CD14-positive monocyte (primary cell): ENCODE measurements around the gene RNASE3. TPM values are rescaled to one million over a fixed set of nuclear protein-coding genes. Genes with fewer than 3 reads are reported as not detected.
"Not testable (repeated sequence)": the region's sequence is repeated elsewhere in the genome, so short reads cannot be mapped to it uniquely, and the experiment has no call there.

Experiments used
- DNase-seq, 3 donors: peaks; one replicate each; pipeline ENCODE4 v3.0.0-alpha.2; 2011 to 2022
- H2AFZ ChIP-seq: 2 replicates; pipeline ENCODE4 v1.6.0; 2012; ENCODE audit warnings: mild to moderate bottlenecking, low read depth, low read length, inconsistent platforms; ENCODE audit not compliant: insufficient read depth, poor library complexity, severe bottlenecking
- H3K27ac ChIP-seq, 2 donors: 1 replicate in 1 of 2; 2 replicates in 1 of 2; pipeline ENCODE4 v1.5.1; 2012 to 2013; ENCODE audit warnings: low read length in 2 of 2, control low read depth in 1 of 2, inconsistent platforms in 1 of 2, low read depth in 1 of 2, mild to moderate bottlenecking in 1 of 2
- H3K27me3 ChIP-seq, 2 donors: one replicate each; pipeline versions ENCODE4 v1.6.0 to v1.6.1; 2011 to 2013; ENCODE audit warnings: low read length in 2 of 2; ENCODE audit not compliant: control insufficient read depth in 2 of 2, insufficient read depth in 2 of 2
- H3K36me3 ChIP-seq, 2 donors: replicated peaks in 1 of 2; 1 replicate in 1 of 2; 2 replicates in 1 of 2; pipeline versions ENCODE4 v1.5.1 to v1.6.1; 2012 to 2013; ENCODE audit warnings: low read length in 2 of 2, control low read depth in 1 of 2, inconsistent platforms in 1 of 2, mild to moderate bottlenecking in 1 of 2; ENCODE audit not compliant: insufficient read depth in 2 of 2, control insufficient read depth in 1 of 2
- H3K4me1 ChIP-seq, 2 donors: 1 replicate in 1 of 2; 2 replicates in 1 of 2; pipeline versions ENCODE4 v1.5.1 to v1.6.1; 2012 to 2013; ENCODE audit warnings: low read length in 2 of 2, control low read depth in 1 of 2, inconsistent platforms in 1 of 2, mild to moderate bottlenecking in 1 of 2, moderate library complexity in 1 of 2; ENCODE audit not compliant: insufficient read depth in 2 of 2, control insufficient read depth in 1 of 2
- H3K4me2 ChIP-seq: replicated peaks from 2 replicates; pipeline ENCODE3; 2012; ENCODE audit warnings: low read length, moderate library complexity, mild to moderate bottlenecking; ENCODE audit not compliant: poor library complexity, severe bottlenecking; ENCODE audit errors: extremely low read depth
- H3K4me3 ChIP-seq, 3 experiments: fragments of 200-600 bp in 1 of 3; sonication (generic) in 1 of 3; replicated peaks in 1 of 3; 1 replicate in 2 of 3; 2 replicates in 1 of 3; pipeline ENCODE4 v1.5.1; 2011 to 2013; ENCODE audit warnings: low read length in 3 of 3, mild to moderate bottlenecking in 3 of 3, control low read depth in 2 of 3, low read depth in 2 of 3, inconsistent platforms in 1 of 3, moderate library complexity in 1 of 3
- H3K79me2 ChIP-seq: 2 replicates; pipeline ENCODE4 v1.6.0; 2012; ENCODE audit warnings: mild to moderate bottlenecking, control low read depth, inconsistent platforms, low read length, moderate library complexity; ENCODE audit not compliant: insufficient read depth
- H3K9ac ChIP-seq: 2 replicates; pipeline ENCODE4 v1.6.0; 2017; ENCODE audit warnings: low read length, mild to moderate bottlenecking; ENCODE audit not compliant: insufficient read depth, poor library complexity, severe bottlenecking
- H3K9me3 ChIP-seq, 2 donors: replicated peaks in 1 of 2; 1 replicate in 1 of 2; 2 replicates in 1 of 2; pipeline versions ENCODE4 v1.5.1 to v1.6.1; 2012 to 2013; ENCODE audit warnings: low read length in 2 of 2, control low read depth in 1 of 2; ENCODE audit not compliant: control insufficient read depth in 1 of 2, insufficient read depth in 1 of 2
- H4K20me1 ChIP-seq: 2 replicates; pipeline ENCODE4 v1.6.0; 2012; ENCODE audit warnings: mild to moderate bottlenecking, low read length, control low read depth, moderate library complexity; ENCODE audit not compliant: insufficient read depth
- H3K27ac Mint-ChIP-seq, 7 donors: one replicate each; pipeline ENCODE4 v1.8.0; 2020; ENCODE audit warnings: mild to moderate bottlenecking in 7 of 7, mixed read lengths in 7 of 7, moderate library complexity in 6 of 7, inconsistent platforms in 2 of 7
- H3K27me3 Mint-ChIP-seq, 3 donors: one replicate each; pipeline ENCODE4 v1.8.0; 2021 to 2022; ENCODE audit warnings: low read depth in 3 of 3, mild to moderate bottlenecking in 3 of 3, mixed read lengths in 3 of 3, moderate library complexity in 3 of 3, inconsistent platforms in 1 of 3
- H3K36me3 Mint-ChIP-seq, 2 donors: one replicate each; pipeline ENCODE4 v1.8.0; 2020; ENCODE audit warnings: mixed read lengths in 2 of 2, inconsistent platforms in 1 of 2, mild to moderate bottlenecking in 1 of 2
- H3K4me1 Mint-ChIP-seq: one replicate; pipeline ENCODE4 v1.8.0; 2020; ENCODE audit warnings: mild to moderate bottlenecking, mixed read lengths
- H3K4me3 Mint-ChIP-seq, 2 donors: one replicate each; pipeline ENCODE4 v1.8.0; 2020; ENCODE audit warnings: mild to moderate bottlenecking in 2 of 2, mixed read lengths in 2 of 2, moderate library complexity in 1 of 2
- H3K9me3 Mint-ChIP-seq, 7 donors: one replicate each; pipeline ENCODE4 v1.8.0; 2020 to 2022; ENCODE audit warnings: mixed read lengths in 7 of 7, mild to moderate bottlenecking in 6 of 7, moderate library complexity in 6 of 7, inconsistent platforms in 2 of 7
- WGBS: methylation state at CpG from one replicate; pipeline ENCODE4 v1.1.5; 2013; ENCODE audit warnings: missing lambda C conversion rate; ENCODE audit not compliant: insufficient coverage; 5-methylcytosine and 5-hydroxymethylcytosine counted together
- intact Hi-C, 2 donors: fragments of 100-400 bp; cut with micrococcal nuclease; formaldehyde crosslinking; loops; one replicate each; pipeline versions ENCODE4 v1.15.0 to v1.15.1; 2023
- polyA plus RNA-seq, 3 donors: library from polyadenylated mRNA; depleted of rRNA in 1 of 3; unstranded in 2 of 3; stranded (reverse) in 1 of 3; fragments of 300-500 nt in 2 of 3; fragments of >200 nt in 1 of 3; fragmentation: Illumina TruSeq in 2 of 3; gene quantifications; 1 replicate in 2 of 3; 2 replicates in 1 of 3; pipeline ENCODE4 v1.2.3, GENCODE V29; 2012 to 2021

Gene RNASE3
- polyA plus RNA-seq, 3 donors, result 5.1 to 13.8 (median 8.4) TPM

GRCh38 chr14:20882787-20883186 lies 8.4 kb upstream of the RNASE3 start:
- H3K4me1 Mint-ChIP-seq, result peaks cover 57% of the 10 kb centered on the region
- H3K27me3 ChIP-seq, H3K9ac ChIP-seq, H3K9me3 ChIP-seq, H4K20me1 ChIP-seq, H3K27ac Mint-ChIP-seq, H3K36me3 Mint-ChIP-seq, H3K4me3 ChIP-seq, H3K9me3 Mint-ChIP-seq, H3K79me2 ChIP-seq, intact Hi-C loops, DNase-seq, H3K36me3 ChIP-seq, H3K4me3 Mint-ChIP-seq, H3K27ac ChIP-seq, H2AFZ ChIP-seq, H3K4me2 ChIP-seq, H3K27me3 Mint-ChIP-seq: not testable (repeated sequence)
- peaks cover 52 to 64% of the 10 kb centered on the region in 2 donors for H3K4me1 ChIP-seq
- WGBS, result no CpG with 5 or more reads among the region's 10 CpGs

- H3K27me3 ChIP-seq, H3K4me3 ChIP-seq, H3K4me2 ChIP-seq, H3K27ac ChIP-seq, H4K20me1 ChIP-seq, intact Hi-C loops, H3K36me3 ChIP-seq, H3K36me3 Mint-ChIP-seq, H3K79me2 ChIP-seq, H3K9me3 ChIP-seq, DNase-seq, H3K27me3 Mint-ChIP-seq, H3K27ac Mint-ChIP-seq, H2AFZ ChIP-seq, H3K9me3 Mint-ChIP-seq, H3K9ac ChIP-seq, H3K4me3 Mint-ChIP-seq: not testable (repeated sequence)
- WGBS, result no CpG with 5 or more reads among the region's 5 CpGs
- H3K4me1 Mint-ChIP-seq, result peaks cover 79% of the 10 kb centered on the region
- peaks cover 69 to 82% of the 10 kb centered on the region in 2 donors for H3K4me1 ChIP-seq
These were observed 2.8 kb upstream of the RNASE3 start for GRCh38 chr14:20888411-20888810.

- peaks cover 63% of the 10 kb centered on the region for H3K4me1 Mint-ChIP-seq
- H3K27me3 Mint-ChIP-seq, H3K36me3 Mint-ChIP-seq: not testable (repeated sequence)
These were observed 4.1 kb downstream of the RNASE3 start for GRCh38 chr14:20895322-20895721.

More at GRCh38 chr14:20895322-20895721, 4.1 kb downstream of the RNASE3 start:
- H3K4me1 ChIP-seq, result peaks cover 36 to 42% of the 10 kb centered on the region in 2 donors
- H3K9me3 Mint-ChIP-seq, result peaks cover 3 to 14% (median 6%) of the 10 kb centered on the region in 7 donors
- H3K4me2 ChIP-seq, H4K20me1 ChIP-seq, H3K27ac ChIP-seq, H3K27ac Mint-ChIP-seq, H3K9ac ChIP-seq, H3K27me3 ChIP-seq, H3K9me3 ChIP-seq, DNase-seq, H3K36me3 ChIP-seq, intact Hi-C loops, H3K4me3 Mint-ChIP-seq, H3K79me2 ChIP-seq, H3K4me3 ChIP-seq, H2AFZ ChIP-seq: not testable (repeated sequence)
- no CpG with 5 or more reads among the region's 1 CpG for WGBS
